CD4-positive, alpha-beta T cell (primary cell): ENCODE results near the gene TRHDE. TPM values are rescaled to one million over a fixed set of nuclear protein-coding genes. Genes with fewer than 3 reads are reported as not detected.

Source experiments
- ATAC-seq: fragments of 200-7000 bp; cut with Tn5 transposase; one replicate; pipeline ENCODE4 v1.10.0; 2022; ENCODE audit warnings: mild to moderate bottlenecking; ENCODE audit not compliant: poor library complexity
- CTCF ChIA-PET: fragments of 350-600 bp; sonication (Branson Sonifier 250); formaldehyde crosslinking; loops from one replicate; lab custom pipeline; 2021; ENCODE audit warnings: antibody characterized with exemption, inconsistent platforms; lab: Charles Lee
- POLR2A ChIA-PET: fragments of 350-600 bp; sonication (Branson Sonifier 250); formaldehyde crosslinking; loops from one replicate; lab custom pipeline; 2021; ENCODE audit warnings: antibody characterized with exemption, inconsistent platforms; lab: Charles Lee
- DNase-seq, 14 experiments: peaks; one replicate each; pipeline ENCODE4 v3.0.0-alpha.2; 2013 to 2020; ENCODE audit warnings: mixed read lengths in 2 of 14
- H3K27ac ChIP-seq, 2 donors: one replicate each; pipeline versions ENCODE4 v1.5.1 to v1.7.0; 2013; ENCODE audit warnings: low read length in 2 of 2, low read depth in 1 of 2, mild to moderate bottlenecking in 1 of 2
- H3K27me3 ChIP-seq, 2 experiments: 1 replicate in 1 of 2; 2 replicates in 1 of 2; pipeline versions ENCODE4 v1.6.1 to v1.7.0; 2013; ENCODE audit warnings: low read length in 2 of 2, control low read depth in 1 of 2, mild to moderate bottlenecking in 1 of 2, moderate library complexity in 1 of 2; ENCODE audit not compliant: insufficient read depth in 2 of 2, control insufficient read depth in 1 of 2
- H3K36me3 ChIP-seq: one replicate; pipeline ENCODE4 v1.6.1; 2013; ENCODE audit warnings: low read length, control low read depth; ENCODE audit not compliant: insufficient read depth
- H3K4me1 ChIP-seq: one replicate; pipeline ENCODE4 v1.6.1; 2013; ENCODE audit warnings: low read length, control low read depth; ENCODE audit not compliant: insufficient read depth
- H3K4me3 ChIP-seq: one replicate; pipeline ENCODE4 v1.5.1; 2013; ENCODE audit warnings: mild to moderate bottlenecking, low read length, moderate library complexity
- H3K9me3 ChIP-seq, 2 experiments: 1 replicate in 1 of 2; 2 replicates in 1 of 2; pipeline versions ENCODE4 v1.6.1 to v1.7.0; 2013; ENCODE audit warnings: low read length in 2 of 2, mild to moderate bottlenecking in 2 of 2, control low read depth in 1 of 2, moderate library complexity in 1 of 2; ENCODE audit not compliant: control insufficient read depth in 1 of 2, insufficient read depth in 1 of 2
- H3K27ac Mint-ChIP-seq: one replicate; pipeline ENCODE4 v1.8.0; 2020; ENCODE audit warnings: mixed read lengths
- H3K27me3 Mint-ChIP-seq: one replicate; pipeline ENCODE4 v1.8.0; 2021; ENCODE audit warnings: mixed read lengths
- H3K36me3 Mint-ChIP-seq: one replicate; pipeline ENCODE4 v1.8.0; 2021; ENCODE audit warnings: low read depth, mixed read lengths
- H3K4me1 Mint-ChIP-seq: one replicate; pipeline ENCODE4 v1.8.0; 2021; ENCODE audit warnings: low read depth, mixed read lengths
- H3K4me3 Mint-ChIP-seq: one replicate; pipeline ENCODE4 v1.8.0; 2020; ENCODE audit warnings: mild to moderate bottlenecking, mixed read lengths
- H3K9me3 Mint-ChIP-seq: one replicate; pipeline ENCODE4 v1.8.0; 2020; ENCODE audit warnings: mixed read lengths
- CTCF ChIP-seq: fragments of 200-600 bp; IDR thresholded peaks from one replicate; pipeline ENCODE4 v1.8.0; 2022; ENCODE audit warnings: antibody characterized with exemption, mild to moderate bottlenecking
- intact Hi-C, 2 experiments: fragments of 100-400 bp; cut with DNase I in 1 of 2; cut with micrococcal nuclease in 1 of 2; formaldehyde crosslinking; loops; one replicate each; pipeline versions ENCODE4 v1.15.1 to v1.9.0; 2023 to 2025; cut with DNase I, micrococcal nuclease
- total RNA-seq, 174 experiments: library from RNA in 2 of 174; stranded (reverse) in 2 of 174; gene quantifications; one replicate each; pipeline ENCODE4 v1.2.3 and lab custom pipeline; 2021 to 2026

TRHDE gene
- total RNA-seq, 2 experiments from 2014 or later, result not detected

- ATAC-seq (no peak), DNase-seq (no peak)
- Mint-ChIP-seq H3K4me1 (no peaks in the 10 kb centered on the region), H3K27ac (no peak overlapping the region), H3K36me3 (no peaks in the 10 kb centered on the region), H3K9me3 (peaks cover 21% of the 10 kb centered on the region), H3K4me3 (no peak overlapping the region), H3K27me3 (no peaks in the 10 kb centered on the region)
- Histone ChIP-seq H3K4me3 (no peak overlapping the region), H3K4me1 (no peaks in the 10 kb centered on the region), H3K27ac (no peak overlapping the region), H3K27me3 (no peaks in the 10 kb centered on the region), H3K36me3 (no peaks in the 10 kb centered on the region), H3K9me3 (no peaks in the 10 kb centered on the region)
- ChIA-PET CTCF (no interaction called here), POLR2A (interaction anchor here (0.7 kb wide), 1 partner anchor 32 kb away, joined by 3 read pairs; no protein-coding TSS in a partner anchor)
- intact Hi-C loops, result no loop called here
- TF ChIP-seq CTCF, result no peak
Observed at GRCh38 chr12:72491426-72491825, 219.3 kb downstream of the TRHDE start.

- Mint-ChIP-seq H3K27me3 (no peaks in the 10 kb centered on the region), H3K9me3 (peaks cover 15% of the 10 kb centered on the region), H3K27ac (no peak overlapping the region), H3K36me3 (no peaks in the 10 kb centered on the region), H3K4me3 (no peak overlapping the region), H3K4me1 (no peaks in the 10 kb centered on the region)
- Histone ChIP-seq H3K36me3 (no peaks in the 10 kb centered on the region), H3K27me3 (no peaks in the 10 kb centered on the region), H3K27ac (no peak overlapping the region), H3K4me1 (no peaks in the 10 kb centered on the region), H3K9me3 (no peaks in the 10 kb centered on the region), H3K4me3 (no peak overlapping the region)
- intact Hi-C loops, result no loop called here
- ChIA-PET CTCF (no interaction called here), POLR2A (no interaction called here)
- no peak for TF ChIP-seq CTCF
- DNase-seq (no peak), ATAC-seq (no peak)
Observed at GRCh38 chr12:72493407-72493806, 221.2 kb downstream of the TRHDE start.

- H3K27ac Mint-ChIP-seq, result no peak overlapping the region
- no peak for TF ChIP-seq CTCF
- no peaks in the 10 kb centered on the region for H3K27me3 Mint-ChIP-seq
- ChIA-PET POLR2A (no interaction called here), CTCF (no interaction called here)
- no peak overlapping the region for H3K4me3 ChIP-seq
- no peak overlapping the region for H3K4me3 Mint-ChIP-seq
- DNase-seq (no peak), ATAC-seq (no peak)
- intact Hi-C loops, result no loop called here
- H3K9me3 ChIP-seq, result no peaks in the 10 kb centered on the region
- no peaks in the 10 kb centered on the region for H3K36me3 ChIP-seq
- H3K27me3 ChIP-seq, result no peaks in the 10 kb centered on the region
- no peaks in the 10 kb centered on the region for H3K36me3 Mint-ChIP-seq
- peaks cover 12% of the 10 kb centered on the region for H3K9me3 Mint-ChIP-seq
- H3K27ac ChIP-seq, result no peak overlapping the region
- no peaks in the 10 kb centered on the region for H3K4me1 Mint-ChIP-seq
- H3K4me1 ChIP-seq, result no peaks in the 10 kb centered on the region
Observed at GRCh38 chr12:72498354-72498753, 226.2 kb downstream of the TRHDE start.
